Brain pericyte (primary cell): Measurements from ENCODE around the gene TGFB2.

Experiments
- DNase-seq: peaks from one replicate; pipeline ENCODE4 v3.0.0-alpha.2; 2012; ENCODE audit warnings: low read depth, low spot score

Gene TGFB2

DNA sequence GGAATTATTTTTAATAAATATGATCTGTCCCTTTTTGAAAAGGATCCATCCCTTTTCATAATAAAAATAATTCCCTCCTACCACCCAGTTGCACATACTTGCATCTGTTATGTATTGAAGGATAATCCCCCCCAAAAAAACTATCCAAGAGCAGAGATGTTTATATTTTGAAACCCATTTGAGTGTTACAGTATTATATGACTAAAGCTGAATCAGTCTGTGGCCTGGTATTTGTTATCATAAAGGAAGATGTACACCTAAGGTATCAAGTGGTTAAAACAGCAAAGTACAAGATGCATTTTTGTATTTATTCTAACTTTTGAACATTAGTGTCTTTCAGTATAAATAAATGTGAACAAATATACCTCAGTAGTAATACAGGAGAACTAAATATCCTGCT, 12.7 kb upstream of the TGFB2 start:
- no peak for DNase-seq

DNA sequence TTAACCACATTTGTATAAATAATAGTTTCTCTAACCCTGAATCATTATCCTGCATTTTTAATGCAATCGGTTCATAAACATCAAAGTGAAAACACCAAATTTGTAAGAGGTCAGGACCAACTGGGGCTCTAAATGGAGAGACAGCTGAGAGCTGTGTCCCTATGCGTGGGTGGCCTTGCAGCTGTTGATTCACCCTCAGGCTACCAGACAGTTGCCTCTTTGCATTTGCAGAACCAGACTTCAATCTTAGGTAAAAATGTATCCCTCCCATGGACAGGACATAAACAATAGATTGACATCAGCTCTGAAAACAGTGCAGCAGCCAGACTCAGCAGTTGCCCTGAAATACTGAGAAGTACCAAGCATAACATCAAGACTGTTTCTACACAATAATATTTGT, 8.8 kb upstream of the TGFB2 start:
- DNase-seq = peak; percentile 84

DNA sequence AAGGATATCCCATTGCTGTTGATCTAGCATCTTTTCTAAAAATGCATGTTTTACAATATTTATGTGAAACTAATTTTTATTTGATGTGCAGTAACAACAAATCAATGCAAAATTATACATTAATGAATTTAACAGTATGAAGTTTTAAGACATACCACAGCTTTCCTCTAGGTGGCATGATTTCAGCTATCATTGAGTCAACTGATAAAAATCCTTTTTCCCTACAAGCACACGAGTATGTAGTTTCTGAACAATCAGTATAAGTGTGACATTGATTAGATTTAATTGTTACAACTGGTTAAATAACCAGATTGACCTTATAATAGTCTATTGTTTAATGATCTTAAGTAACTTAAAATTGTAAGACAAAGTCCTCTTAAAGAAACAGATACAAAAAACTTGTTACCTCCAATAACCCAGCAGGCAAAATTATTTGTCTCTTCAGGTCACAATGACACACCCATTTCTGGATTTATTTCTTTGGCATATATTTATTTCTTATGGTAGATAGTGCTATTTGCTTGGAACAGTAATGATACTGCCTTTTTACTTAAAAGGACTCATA, 5.8 kb upstream of the TGFB2 start:
- no peak for DNase-seq

DNA sequence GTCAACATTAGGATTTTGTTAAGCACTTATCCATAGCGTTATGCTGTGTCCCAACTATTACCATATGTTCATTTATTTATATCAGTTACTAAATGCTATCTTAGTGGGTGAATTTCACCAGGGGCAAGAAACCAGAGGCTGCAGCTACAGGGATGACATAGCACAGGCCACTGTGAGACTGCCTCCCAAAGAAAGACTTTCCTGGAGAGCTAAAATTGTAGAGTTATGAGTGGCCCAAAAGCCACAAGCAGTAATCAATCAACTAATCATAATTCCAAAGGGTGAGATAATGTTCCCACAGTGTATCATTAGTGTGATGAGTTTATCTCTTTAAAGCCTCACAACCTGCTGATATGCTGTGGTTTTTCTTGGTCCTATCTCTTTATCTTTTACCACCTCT, 3.8 kb upstream of the TGFB2 start:
- DNase-seq = no peak

DNA sequence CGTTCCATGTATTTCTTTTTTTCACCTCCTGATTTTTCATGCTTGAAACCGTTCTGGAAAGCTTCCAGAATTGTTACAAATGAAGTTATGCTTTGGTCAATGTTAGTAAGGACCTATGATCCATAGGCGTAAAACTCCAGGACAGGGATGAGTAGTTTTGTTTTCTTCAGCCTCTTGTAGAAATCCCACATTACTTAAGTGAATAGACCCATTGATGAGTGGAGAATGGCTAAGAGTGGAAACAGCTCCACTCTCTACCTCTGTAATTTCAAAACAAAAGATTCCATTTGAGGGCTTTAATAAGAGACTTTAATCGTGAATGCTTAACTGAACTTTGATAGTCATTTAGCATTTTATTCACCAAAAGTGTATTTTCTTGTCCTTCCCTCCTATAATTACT, 3.0 kb upstream of the TGFB2 start:
- no peak for DNase-seq

DNA sequence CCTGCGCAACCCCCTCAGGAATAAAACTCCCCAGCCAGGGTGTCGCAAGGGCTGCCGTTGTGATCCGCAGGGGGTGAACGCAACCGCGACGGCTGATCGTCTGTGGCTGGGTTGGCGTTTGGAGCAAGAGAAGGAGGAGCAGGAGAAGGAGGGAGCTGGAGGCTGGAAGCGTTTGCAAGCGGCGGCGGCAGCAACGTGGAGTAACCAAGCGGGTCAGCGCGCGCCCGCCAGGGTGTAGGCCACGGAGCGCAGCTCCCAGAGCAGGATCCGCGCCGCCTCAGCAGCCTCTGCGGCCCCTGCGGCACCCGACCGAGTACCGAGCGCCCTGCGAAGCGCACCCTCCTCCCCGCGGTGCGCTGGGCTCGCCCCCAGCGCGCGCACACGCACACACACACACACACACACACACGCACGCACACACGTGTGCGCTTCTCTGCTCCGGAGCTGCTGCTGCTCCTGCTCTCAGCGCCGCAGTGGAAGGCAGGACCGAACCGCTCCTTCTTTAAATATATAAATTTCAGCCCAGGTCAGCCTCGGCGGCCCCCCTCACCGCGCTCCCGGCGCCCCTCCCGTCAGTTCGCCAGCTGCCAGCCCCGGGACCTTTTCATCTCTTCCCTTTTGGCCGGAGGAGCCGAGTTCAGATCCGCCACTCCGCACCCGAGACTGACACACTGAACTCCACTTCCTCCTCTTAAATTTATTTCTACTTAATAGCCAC, 696 bp downstream of the TGFB2 start:
- no peak for DNase-seq

DNA sequence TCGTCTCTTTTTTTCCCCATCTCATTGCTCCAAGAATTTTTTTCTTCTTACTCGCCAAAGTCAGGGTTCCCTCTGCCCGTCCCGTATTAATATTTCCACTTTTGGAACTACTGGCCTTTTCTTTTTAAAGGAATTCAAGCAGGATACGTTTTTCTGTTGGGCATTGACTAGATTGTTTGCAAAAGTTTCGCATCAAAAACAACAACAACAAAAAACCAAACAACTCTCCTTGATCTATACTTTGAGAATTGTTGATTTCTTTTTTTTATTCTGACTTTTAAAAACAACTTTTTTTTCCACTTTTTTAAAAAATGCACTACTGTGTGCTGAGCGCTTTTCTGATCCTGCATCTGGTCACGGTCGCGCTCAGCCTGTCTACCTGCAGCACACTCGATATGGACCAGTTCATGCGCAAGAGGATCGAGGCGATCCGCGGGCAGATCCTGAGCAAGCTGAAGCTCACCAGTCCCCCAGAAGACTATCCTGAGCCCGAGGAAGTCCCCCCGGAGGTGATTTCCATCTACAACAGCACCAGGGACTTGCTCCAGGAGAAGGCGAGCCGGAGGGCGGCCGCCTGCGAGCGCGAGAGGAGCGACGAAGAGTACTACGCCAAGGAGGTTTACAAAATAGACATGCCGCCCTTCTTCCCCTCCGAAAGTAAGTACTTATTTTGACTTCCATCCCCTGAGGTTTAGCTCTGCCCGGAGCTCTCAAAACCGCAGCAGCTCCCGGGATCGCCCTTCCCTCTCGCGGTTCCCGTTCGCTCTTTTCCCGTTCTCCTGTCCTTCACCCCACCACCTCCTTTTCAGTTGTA, 1.5 kb downstream of the TGFB2 start:
- DNase-seq = no peak

DNA sequence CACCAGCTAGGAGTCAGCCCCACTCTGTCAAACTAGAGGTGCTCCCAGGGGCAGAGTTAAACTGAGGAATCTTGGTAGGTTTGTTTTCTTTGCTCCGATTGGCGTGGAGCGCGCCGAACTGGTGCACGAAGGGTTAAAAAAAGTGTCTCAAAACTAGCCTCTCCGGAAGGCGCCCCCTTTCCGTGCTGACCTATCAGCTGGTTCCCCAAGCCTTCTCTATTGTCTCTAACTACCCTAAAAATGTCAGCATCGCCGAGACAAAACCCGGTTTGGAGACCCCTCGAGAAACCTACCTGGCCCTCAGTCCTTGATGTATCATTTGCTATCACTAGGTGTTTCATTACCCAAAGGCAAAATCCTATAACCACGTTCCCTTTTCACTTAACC, 2.2 kb downstream of the TGFB2 start:
- no peak for DNase-seq

DNA sequence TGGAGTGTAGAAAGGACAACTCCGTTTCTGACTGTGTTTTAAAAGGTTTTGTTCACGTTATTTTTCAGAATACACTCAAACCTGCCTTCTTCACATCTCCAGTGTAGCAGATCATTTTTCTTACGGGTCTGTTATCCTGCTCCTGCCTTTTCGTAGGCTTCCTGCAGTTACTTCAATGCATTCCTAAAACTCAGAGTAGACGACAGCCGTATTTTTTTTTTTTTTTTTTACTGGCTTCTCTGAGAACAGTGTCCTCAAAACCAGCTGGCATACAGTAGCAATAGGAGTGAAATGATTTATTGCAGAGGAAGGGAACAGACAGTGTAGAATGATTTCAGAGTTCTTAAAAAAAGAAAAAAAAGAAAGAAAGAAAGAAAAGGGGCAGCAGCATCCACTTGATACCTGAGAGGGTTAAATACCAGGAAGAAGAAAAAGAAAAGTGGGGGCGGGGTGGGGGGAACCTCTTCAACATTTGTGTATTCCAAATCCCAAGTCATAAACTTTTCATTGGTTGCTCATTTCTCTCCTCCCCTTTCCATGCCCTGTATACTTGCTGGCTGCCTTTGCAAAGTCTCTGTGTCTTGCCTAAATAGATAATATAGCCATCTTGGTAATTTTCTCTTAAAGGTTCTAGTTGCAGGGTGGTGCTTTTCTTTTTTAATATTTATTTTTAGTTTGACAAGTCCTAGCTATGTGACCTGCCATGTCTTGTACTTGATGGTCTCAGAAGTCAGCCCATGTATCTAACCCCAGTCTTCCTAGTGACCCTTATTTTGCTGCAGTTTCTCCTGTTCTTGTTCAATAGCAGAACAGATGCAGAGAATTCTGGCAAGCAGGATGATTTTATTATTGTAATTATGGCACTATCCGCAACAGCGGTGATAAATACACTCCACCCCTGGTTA, 2.8 kb downstream of the TGFB2 start:
- no peak for DNase-seq

DNA sequence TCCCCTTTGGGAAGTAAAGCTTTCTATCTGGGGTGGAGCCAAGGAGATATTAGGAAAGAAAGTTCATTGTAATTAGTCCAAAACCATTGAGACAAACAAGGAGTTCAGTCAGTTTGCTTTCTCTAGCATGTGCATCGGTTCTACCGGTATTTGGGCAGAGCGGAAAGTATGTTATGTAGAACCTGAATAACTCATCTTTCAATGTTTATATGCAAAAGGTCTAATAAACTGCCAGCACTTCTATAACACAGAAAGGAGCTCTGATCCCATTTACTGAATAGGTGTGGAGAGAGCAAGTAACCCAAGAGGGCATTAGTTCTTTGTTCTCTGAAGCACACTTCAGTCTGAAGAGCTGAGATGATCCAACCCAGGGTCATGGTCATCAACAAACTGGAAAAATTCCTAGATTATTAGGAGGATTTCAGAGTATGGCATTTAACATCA, 3.5 kb downstream of the TGFB2 start:
- no peak for DNase-seq

DNA sequence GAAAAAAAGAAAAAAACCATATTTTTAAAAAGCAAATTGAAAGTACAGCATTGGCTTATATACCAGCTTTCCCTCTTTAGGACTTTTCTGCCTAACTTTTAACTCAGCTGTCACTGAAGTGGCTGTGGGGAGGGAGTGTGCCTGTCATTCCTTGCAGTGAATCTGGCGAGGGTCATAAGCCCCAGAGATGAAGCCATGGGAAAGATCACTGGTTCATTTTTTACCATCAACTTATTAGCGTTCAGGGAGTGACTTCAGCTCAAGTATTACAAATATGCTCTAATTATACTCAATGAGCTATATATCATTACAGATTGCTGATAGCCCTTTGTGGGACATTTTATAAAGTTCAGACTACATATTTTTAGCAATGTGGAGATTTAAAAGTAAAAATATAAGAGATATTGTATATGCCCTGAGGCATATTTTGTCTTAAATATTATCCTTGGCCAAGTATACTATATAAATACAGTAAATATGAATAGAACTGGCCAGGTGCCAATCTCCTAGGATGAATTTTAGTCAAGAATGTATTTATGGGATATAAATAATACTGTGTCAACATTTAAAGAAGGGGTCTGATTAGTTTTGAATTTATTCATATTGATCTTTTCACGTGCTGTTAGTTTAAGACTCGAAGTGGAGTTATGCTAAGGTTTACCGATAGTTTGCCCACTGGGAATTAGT, 4.4 kb downstream of the TGFB2 start:
- no peak for DNase-seq

DNA sequence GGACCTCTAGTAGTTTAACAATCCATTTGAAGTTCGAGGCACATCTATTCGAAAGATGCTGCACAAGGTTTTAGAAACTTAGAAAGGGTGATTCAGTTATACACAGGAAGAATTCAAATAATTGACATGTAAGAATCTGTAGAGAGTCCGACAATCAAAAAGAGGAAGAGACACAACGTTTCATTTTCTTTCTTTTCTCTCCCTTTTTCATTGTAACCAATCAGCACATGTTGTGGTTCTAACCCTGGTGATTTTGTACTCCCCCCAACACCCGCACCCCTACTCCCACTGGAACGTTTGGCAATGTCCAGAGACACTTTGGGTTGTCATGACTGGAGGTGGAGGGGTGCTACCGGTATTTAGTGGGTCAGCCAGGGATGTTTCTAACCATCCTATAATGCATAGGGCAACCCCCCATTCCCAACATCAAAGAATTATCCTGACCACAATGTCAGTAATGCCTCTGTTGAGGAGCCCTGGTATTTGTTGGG, 4.9 kb downstream of the TGFB2 start:
- DNase-seq = no peak

DNA sequence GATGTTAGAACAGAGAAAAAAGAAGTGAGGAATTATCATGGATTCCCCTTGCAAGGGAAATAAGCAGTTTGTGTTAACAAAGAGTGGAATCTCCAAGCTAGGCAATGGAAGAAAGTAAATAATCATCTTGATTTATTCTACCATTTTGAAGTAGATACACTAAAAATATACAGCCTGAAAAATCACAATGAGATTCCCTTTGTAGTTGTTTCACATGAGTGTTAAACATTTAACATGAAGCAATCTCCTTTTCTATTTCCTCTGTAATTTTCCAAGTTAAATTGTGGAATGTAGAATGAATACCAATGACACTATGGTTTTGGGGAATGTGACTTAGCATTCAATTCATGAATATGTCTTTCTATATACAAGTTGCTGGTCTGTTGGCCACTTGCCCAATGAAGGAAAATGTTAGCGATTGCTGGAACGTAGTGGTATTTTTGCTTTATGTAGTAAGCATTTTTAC, 5.7 kb downstream of the TGFB2 start:
- no peak for DNase-seq

DNA sequence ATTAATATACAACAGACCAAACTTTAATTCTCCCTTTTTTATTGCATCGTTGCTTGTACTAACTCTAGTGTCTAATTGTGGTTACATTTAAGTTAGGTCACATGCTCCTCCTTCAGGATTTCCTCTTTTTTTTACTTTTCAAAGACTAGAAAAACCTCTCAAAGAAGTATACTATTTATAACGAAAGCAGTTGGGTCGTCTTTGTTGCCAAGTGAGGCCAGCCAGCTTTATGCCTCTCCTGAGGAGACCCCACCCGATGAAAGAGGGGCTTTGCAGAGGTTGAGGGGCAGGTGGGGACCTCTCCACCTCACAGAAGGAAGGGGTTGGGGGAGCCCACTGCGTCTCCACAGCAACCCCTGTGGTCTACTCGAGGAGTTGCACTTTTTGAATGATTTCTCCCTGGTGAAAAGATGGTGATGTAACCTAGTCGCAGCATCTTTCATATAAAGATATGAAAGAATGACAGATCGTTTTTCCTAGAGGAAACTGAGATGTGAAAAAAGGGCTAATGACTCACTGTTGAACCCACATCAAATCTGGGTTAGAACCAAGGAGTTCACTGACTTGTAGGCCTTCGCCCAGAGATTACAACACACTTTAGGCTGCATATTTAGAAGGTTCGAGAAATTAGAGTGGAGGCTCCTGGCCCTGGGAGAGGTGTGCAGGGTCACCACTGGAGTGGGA, 6.4 kb downstream of the TGFB2 start:
- DNase-seq = no peak

DNA sequence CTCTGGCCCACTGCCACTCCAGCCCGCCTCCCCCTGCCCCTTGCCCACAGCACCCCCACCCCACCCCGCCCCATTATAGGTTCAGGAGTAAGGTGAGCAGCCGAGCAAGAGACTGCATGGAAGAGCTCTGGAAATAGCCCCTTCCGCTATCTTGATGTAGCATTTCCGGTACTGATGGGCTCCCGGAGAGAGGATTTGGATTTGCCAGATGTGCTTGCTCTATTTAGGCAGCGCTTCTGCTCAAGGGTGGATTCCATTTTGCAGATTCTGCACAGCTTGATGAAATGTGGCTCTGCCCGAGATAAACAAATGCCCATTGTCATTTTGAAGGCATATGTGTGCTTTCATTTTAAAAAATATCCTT, 6.9 kb downstream of the TGFB2 start:
- DNase-seq = no peak

DNA sequence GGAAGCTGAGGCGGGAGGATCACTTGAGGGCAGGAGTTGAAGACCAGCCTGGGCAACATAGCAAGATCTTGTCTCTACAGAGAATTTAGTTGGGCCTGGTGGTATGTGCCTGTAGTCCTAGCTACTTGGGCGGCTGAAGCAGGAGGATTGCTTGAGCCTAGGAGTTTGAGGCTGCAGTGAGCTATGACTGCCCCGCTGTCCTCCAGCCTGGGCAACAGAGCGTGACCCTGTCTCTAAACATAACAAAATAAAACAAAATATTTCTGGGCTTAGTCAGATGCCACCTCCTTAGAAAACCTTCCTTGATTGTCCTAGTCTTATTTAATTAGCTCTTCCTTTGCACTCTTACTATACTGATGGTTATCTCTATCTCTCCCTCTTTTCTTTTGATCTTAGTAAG, 8.5 kb downstream of the TGFB2 start:
- no peak for DNase-seq

DNA sequence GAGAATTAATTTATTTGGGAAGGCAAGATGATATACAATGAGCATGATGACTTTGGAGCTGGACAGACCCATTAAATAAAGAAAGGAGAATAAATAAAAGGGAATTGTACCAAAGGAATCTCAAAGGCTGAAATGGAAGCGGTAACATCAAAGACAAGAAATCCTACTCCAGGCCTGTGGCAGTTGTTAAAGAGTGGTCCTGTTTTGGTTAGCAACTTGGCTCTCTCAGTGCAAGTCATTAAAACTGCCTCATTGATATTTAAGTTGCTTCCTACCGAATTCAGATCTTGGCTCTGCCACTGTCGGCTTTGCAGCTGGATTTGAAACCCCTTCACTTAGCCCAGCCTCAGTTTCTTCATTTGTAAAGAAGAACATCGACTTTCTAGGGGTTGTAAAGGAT, 10.1 kb downstream of the TGFB2 start:
- DNase-seq = no peak

DNA sequence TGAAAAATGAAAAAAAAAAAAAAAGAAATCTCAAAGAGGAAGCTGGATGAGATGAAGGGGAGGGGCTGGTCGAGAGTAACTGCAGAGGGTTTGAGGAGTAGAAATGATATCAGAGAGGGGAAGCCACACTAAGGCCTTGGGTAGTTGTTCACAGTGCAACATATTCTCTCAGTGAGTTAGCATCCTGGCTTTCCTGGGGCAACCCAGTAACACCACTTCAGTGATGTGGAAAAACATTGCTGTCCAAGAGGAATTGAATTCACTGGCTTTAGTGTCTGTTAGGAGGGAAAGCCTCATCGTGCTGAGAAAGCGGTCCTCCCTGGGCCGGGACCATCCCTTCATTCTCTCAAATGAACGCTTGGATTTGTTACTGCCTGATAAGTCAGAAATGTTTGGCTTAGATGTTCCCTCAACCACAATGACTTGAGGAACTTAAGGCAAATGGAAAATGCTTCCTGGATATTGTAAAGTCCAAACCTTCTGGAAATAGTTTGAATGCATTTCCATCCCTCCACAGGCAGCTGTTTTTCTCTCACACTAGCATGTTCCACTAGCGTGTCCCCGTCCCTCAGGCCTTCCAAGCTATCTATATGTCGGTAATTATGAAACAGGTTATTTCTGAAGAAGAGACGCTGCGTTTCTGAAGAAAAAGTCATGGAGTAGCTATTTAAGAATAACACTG, 12.2 kb downstream of the TGFB2 start:
- DNase-seq = no peak

DNA sequence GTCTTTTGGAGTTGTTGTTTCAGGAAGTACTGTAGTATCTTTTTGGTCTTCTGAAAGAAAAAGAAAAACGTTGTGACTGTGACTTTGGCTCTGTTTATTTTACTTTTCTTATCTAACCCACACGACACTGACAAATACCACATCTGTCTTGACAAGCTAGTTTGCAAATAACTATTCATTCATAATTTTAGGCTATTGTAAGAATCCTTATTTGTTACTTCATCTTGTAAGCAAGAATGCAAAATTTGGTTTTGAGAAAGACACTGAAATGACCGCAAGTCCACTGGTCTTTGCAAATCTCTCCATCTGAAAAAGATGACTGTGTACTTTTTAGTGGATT, 12.7 kb downstream of the TGFB2 start:
- DNase-seq = no peak
